GM11168 (cell line): ENCODE measurements around the gene ALK.

Source experiments
- in situ Hi-C: fragments of 300-500 bp; cut with MboI; formaldehyde crosslinking; loops from one replicate; pipeline ENCODE4 v1.12.0; 2022; ENCODE audit warnings: low sequenced_read_pairs; ENCODE audit not compliant: unreplicated experiment

ALK gene

DNA sequence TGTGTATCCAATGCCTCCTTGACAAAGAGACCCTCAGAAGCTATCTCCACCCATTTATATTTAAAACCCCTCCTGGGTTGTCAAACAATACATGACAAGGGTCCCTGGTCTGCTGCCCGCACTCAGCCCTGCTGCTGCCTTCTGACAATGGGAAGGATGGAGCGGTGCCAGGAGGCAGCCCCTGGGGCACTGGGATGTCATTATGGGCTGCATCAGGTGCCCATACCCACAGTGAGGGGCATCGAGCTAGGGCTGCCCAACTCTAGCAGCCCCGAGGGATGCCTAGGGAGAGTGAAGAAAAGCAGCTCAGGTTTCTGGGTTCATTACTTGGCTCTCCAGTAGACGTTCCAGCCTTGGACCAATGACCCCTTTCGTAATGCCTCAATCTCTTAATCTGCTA lies 301.7 kb downstream of the ALK start:
- in situ Hi-C loops = no loop called here

DNA sequence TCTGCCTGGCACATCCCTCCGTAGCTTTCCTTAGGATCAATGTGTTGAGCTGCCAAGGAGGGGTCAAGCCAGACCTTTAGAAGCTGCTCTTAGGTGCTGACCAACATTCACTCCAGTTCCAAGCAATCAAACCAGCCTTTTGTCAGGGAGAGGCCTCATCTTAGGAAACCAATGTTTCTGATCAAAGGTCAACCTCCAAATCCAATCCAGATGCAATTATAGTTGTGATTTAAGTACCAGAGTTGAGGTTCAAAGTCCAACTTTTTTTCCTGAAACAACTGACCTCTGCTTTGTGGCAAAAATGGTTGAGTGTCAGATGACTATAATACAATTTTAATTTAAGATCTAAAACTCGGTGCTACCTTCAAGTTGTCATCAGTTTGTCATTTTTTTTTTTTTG lies 303.4 kb downstream of the ALK start:
- in situ Hi-C loops = no loop called here

DNA sequence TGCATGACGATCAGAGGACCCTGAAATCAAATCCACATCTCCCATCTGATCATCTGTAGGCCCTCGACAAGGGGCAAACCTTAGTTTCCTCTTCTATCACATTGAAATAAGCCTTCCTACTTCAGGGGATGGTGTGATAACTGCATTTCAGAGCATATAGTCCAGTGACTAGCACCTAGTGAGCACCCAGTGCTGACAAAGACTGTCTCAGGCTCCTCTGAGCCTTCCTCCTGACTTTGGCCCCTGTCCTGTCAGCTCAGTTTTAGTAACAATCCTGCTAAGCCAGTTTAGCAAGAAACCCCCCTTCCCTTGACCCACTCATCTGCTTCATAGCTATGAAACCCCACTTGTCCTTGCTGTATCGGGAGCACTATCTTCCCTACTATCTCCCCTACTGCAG lies 304.0 kb downstream of the ALK start:
- in situ Hi-C loops = no loop called here

DNA sequence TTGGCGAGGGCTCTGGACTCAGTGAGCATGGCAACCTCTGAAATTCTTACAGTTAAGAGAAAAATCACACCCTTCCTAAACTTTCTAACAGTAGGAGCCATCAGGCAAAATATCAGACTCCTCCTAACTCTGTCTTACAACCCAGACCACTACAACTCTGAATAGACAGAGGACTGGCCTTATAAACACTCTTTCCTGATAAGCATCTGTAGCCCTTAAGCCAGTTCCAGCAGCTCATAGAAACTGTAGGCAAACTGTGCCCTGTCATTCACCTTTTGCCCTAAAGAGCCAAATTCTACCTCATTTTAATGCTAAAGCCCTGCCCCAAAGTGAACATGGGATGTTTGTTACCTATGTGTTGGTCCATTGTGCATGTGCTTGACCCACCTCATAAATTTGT lies 304.8 kb downstream of the ALK start:
- in situ Hi-C loops = no loop called here

DNA sequence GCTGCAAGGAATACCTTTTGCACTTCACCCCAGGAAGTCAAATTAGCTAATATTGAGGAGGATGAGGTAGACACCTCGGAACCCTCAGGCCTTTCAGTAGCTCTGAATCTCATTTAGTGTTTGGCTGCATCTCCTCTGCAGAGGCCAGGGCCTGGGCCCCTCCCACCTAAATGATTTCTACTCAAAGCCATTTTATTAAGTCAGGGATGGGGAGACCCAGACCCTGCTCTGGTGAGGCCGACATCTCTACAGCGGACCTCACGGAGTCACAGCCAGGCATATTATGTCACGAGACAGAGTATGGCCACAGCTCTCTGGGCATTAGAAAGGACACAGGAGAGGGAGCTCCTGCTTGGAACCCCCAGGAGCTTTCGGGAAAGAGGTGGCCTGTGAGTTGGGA lies 305.5 kb downstream of the ALK start:
- in situ Hi-C loops = no loop called here

DNA sequence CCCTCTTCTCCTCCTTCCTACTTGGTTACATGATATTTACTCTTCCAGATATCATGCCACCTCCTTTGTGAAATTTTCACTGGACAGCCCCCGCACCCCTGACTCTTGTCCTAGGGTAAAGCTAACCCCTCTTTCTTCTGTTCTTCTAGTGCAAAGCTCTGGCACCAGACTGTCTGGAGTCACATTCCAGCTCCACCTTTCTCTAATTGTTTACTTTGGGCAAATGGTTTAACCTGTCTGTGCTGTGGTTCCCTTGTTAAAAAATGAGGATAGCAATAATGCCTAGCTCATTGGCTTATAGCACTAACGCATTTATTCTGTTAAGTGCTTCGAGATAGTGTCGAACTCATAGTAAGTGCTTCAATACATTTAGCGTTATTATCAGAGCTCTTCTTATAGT lies 306.2 kb downstream of the ALK start:
- in situ Hi-C loops = no loop called here

DNA sequence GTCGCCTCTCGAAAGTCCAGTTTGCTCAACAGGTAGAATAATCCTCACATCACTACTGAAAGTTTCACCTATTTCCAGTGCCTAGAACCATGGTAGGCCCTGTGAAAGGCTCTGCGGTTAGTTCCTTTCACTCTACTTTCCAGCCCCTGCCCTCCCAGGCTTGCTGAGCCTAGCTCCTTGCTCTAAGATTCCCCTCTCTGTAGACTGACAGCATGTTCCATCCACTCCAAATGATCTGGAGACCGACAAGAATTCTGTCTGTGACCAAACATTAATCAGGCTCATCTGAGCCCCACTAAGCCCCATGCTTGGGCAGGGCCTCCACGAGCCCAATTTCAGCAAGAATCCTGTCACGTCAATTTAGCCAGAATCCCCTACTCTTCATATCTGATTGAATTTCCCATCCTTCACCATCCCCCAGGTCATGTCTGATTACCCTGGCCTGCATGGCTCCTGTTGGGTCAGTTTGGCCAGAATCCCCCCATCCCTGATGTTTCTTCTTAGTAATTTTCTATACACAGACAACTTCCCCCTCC lies 307.0 kb downstream of the ALK start:
- in situ Hi-C loops = no loop called here

DNA sequence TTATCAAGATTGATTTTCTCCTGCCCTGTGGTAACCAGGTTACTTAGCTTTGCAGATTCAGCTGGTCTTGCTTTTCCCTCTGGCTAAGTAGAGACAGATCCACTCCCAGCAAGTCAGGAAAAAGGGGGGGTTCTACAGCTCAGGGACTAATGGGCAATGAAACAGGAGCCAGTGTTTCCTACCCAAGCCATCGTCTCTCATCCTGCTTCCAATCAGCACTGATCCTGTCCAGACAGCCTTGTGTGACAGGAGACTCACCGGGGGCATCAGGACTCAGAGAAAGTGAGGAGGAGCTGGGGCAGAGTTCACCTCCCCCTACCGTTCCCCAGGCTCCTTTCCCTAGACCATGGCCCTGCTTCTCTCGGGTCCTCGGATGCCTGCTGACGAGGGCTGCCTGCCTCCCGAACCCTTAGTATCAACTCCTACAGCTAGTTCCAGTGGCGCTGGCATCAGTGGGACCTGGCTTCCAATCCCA lies 307.6 kb downstream of the ALK start:
- in situ Hi-C loops = no loop called here

DNA sequence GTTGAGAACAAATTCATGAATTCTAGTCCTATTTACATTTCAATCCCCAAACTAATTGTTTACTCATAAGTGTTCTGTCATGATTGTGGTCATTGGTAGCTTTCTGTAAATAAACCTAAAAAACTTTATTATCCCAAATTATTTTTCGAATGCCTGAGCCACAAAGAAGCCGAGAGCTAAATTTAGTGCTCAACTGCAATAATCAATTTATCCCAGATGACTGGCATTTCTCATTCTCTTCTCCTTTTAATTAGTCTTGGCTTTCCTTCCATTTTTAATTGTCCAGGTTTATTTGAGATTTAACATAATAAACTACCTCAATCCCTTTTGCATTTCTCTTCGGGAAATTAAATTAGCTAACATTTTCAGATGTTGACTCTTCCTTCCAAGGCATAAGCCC lies 308.3 kb downstream of the ALK start:
- in situ Hi-C loops = no loop called here

DNA sequence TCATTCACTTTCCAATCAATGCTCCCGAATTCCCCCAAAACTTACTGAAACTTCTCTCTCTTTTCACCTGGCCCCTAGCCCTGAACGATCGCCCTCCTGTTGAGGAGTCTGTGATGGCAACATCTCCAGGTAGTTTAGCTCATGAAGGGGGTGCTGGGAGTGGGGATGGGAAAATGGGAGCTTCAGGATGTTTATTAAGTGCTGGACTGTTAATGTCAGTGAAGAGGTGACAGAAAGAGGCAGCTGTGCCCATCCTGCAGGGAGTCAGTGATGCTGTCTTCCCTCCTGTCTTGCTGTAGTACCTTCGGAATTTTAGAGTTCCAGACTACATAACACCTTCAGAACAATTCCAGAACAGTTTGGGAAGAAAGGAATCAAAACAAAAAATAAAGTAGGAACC lies 308.8 kb downstream of the ALK start:
- in situ Hi-C loops = no loop called here

DNA sequence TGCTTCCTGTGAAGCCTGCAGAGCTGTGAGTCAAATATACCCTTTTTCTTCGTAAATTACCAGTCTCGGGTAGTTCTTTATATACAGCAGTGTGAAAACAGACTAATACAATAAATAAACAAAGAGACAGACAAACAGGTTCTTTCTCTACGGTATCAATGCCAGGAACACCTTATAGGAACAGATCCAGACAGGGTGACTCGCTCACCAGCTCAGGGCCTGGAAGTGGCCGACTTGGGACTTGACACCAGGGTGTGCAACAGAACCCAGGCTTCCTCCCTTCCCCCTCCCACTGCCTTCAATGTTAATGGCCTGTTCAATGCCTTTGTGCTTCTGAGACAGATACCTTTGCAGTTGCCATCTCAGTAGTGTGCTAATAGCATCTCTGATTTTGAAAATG lies 309.5 kb downstream of the ALK start:
- in situ Hi-C loops = no loop called here

DNA sequence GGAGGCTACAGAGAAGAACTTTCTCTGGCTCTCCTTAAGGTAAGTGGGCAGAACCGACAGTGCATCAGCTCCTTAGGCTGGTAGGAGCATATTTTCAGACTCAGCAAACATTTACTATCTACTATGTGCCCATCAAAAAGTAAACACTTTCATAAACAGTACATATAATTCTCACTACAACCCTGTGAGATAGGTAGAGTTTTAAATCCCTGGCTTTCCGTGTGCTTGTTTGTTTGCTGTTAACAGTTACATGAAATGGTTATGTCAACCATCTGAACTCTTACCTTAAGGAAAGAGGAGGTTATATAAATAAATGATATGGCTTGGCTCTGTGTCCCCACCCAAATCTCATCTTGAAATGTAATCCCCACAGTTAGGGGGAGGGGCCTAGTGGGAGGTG lies 310.1 kb downstream of the ALK start:
- in situ Hi-C loops = no loop called here

DNA sequence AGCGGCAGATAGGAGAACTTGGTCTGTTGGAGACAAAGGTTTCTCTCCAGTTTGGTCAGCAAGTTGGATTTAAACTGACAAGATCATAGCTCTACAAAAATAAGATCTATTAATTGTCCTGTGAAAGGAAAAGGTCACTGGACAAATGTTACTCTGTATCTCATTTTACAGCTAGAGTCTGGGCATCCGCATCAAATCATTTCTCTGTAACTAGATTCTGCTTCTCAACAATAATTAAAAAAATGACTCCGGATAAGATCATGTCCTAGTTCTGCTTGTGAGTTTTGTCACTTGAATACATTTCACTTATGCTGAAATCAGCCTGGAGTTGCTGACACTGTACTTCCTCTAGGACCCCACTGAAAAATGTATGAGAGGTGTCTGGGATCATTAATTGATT lies 310.8 kb downstream of the ALK start:
- in situ Hi-C loops = no loop called here

DNA sequence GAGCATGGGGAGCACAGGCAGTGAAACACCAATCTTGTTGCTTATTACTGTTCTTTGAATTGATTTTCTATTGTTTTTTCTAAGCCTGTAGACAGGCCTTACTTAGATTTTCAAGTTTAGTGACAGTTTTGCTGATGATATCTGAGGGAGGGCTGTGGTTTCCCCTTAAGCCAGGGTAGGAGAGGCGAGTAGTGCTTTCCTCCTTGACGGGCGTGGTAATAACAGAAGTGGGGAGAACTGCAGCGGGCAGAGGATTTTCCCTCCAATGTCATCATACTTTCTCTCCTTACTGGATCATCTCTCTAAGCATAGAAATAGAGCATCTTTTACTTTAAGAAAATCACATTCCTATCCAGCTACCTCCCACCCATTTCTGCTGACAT lies 314.4 kb downstream of the ALK start:
- in situ Hi-C loops = no loop called here

DNA sequence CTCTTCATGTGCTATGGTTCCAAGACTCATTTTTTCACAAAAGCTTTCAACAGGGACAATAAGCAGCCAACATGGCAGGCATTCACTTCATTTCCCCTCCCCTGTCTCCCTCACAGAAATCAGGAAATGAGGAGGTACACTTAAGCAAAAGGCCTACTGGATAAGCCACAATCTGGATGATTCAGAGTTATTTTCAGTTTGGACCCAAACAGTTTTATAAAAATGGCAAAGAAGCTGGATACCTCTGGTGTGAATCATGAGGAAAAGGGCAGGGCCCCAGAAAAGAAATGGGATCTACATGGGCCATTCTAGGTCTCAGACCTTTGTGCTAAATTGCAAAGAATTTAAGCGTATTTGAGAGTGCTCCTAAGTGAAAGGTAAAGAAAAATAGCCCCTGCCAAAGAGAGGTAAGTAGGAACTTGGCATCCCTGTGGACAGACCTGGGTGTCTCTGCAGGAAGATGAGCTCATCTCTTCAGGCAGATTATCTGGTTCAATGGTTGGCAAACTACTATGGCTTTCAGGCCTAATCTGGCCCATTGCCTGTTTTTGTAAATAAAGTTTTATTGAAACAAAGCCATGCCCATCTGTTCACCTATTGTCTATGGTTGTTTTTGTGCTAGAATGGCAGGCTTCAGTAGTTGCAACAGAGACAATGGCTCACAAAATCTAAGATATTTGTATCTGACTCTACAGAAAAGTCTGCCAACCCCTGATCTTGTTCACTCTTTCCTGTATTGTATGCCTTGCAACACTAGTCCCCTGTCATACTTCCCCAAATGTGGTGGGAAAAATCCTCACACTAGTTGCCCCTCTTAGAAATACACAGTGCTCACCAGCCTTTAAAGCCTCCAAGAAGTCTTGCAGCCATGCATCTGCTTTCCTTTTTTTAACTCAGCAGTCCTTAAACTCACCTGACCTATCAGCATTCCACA lies 315.0 kb downstream of the ALK start:
- in situ Hi-C loops = no loop called here

DNA sequence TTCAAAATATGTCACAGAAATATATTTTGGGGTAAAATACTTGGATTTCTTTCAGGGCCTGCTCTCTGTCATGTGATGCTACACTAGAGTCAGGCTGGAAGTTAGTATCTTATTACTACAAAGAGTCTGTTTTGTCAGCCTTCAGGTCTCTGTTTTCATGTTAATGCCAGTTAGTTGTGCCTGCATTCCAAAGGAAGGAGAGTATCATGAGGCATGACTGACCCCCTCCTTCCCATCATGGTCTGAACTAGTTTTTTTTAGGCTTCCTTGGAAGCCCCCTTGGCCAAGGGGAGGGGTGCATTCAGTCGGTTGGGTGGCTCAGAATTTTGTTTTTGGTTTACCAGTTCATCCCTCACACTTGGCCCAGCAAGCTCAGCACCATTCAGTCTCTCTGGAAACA lies 318.0 kb downstream of the ALK start:
- in situ Hi-C loops = no loop called here

DNA sequence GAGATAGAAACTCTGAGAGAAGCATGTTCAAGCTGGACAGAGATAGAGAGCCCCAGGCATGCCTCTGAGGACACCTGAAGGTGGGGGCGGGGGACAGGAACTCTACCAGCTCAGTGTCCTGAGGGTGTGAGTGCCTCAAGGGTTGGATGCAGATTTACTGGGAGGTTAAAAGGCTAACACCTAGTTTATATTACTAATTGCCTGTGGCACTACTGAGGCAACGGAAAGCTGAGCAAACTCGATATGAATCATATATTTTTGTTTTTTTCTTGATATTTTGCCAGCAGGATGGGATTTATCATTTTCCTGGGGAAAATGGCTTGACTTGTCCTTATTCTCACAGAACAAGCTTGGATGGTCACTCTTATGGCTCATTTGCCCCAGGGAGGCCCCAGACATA lies 319.5 kb downstream of the ALK start:
- in situ Hi-C loops = no loop called here

DNA sequence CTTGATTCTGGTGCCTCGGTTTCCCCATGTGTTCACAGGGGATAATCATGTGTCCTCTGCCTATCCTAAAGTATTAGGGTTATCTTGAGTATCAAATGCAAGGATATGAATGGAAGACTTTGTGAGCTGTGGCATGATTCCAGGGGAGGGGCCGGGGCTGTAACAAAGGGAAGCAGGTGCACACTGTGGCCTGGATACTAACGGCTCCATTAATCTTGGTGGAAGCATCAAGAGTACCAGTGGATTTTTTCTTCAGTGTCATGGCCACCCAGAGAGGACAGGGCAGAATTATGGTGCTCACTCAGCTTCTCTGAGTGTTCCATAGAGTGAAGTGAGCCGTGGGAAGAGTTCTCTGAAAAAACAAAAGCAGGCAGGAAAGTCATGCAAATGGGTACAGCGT lies 320.1 kb downstream of the ALK start:
- in situ Hi-C loops = no loop called here

DNA sequence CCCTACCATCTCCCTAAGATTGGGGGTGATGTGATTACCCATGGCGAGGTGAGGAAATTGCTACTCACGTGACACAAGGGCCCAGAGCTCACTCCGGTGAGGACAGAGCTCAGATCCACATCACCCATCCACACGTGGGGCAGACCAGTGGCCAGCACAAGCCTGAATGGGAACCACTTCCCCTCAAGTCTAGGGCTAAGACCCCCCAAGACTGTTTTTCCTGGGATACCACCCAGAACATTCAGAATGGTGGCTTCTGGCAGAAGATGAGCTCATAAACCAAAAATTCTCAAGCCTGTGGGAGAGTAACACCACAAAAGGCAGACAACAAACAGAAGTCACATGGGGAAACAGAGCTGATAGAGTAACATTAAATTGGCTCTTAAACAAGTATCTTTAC lies 321.4 kb downstream of the ALK start:
- in situ Hi-C loops = no loop called here

DNA sequence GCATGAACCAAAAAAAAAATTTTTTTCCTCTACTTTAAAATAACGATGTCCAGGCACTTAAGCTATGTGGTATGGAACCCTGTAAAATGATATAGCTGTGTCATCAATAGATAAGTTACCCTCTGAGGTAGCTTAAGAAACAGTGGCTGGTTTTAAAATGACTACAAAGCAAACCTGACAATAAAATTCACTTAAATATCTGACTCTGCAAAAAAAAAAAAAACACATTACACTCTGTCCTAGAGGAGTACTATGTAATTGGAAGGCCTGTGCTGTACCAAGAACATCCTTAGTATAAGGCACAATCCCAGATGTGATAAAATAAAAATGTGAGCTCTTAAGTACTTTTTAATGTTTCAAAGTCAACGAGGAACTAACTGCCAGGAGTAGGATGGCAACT lies 322.4 kb downstream of the ALK start:
- in situ Hi-C loops = no loop called here

DNA sequence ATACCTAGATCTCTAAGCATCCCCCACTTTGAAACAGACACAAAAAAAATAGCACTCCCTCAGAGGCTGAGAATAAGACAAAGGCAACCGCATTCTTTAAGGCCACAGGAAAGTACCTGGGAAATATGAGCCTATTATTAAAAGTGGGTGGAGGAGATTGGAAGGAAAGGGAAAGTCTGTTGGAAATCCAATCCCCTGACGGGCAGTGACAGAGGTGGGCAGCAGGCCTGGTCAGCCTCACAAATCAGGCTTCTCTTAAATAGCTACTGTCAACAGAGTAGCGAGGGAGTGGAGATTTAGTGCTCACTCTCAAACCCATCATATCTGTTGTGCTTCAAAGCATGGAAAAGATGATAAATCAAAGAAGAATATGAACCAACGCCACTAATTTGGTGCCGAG lies 324.4 kb downstream of the ALK start:
- in situ Hi-C loops = no loop called here

DNA sequence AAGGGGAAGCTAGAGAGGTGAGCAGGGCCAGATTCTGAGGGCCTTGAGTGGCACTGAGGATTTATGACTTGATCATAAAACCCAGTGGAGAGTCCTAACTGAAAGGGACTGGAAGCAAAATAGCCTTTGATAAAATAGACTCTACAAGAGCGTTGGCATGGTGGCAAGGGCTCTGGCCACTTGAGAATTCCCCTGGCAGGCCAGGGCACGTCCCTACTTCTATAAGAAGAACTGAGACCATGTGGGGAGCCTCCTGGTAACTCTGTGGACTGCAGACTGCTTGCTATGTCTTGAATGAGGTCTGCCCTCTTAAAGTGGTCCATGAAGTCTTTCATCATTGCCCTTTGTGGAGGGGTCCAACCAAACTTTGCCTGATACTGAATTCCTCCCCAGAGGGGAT lies 324.8 kb downstream of the ALK start:
- in situ Hi-C loops = no loop called here
